GM19395 (cell line): ENCODE data around the gene SUN2.

ENCODE experiments used
- ATAC-seq: cut with Tn5 transposase; IDR thresholded peaks from one replicate; pipeline ENCODE4 v1.9.1; 2021; ENCODE audit warnings: mild to moderate bottlenecking, moderate library complexity; ENCODE audit not compliant: unreplicated experiment

The SUN2 gene

GRCh38 chr22:38777087-38777671, 21.4 kb upstream of the SUN2 start:
- ATAC-seq: no peak

- ATAC-seq: no peak
These were observed 20.3 kb upstream of the SUN2 start for GRCh38 chr22:38776086-38776485.

GRCh38 chr22:38775656-38776055, 19.9 kb upstream of the SUN2 start:
- no peak for ATAC-seq

DNA sequence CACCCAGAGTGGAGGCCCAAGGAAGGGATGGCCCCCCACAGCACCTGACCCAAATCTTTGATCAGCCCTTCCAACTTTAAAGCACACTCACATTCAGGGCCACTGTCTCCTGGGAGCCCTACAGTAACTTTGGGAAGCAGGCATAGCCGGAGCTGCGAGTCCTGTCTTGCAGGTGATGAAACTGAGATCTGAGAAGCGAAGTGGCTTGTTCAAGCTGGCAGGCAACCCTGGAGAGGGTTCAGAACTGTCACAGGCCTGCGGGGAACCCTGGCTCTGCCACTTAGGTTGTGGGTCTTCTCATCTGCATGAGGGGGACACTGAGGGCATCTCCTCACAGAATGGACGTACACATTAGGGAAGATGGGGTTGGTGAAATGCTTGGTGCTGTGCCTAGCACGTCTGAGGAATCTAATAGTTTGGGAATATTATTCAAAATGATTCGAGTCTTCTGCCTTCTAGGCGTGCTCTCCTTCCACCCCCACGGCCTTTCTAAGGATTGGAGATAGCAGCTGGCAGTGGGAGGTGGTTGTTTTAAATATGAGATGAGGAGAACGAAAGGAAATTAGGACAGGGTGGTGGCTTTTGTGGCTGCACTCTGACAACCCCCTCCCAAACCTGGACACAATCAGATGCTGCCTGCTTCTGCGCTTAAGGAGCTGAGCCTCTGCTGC, 18.8 kb upstream of the SUN2 start:
- no peak for ATAC-seq

GRCh38 chr22:38773363-38773946, 17.7 kb upstream of the SUN2 start:
- ATAC-seq: no peak

GRCh38 chr22:38772623-38772873, 16.8 kb upstream of the SUN2 start:
- no peak for ATAC-seq

GRCh38 chr22:38770257-38770949, 14.6 kb upstream of the SUN2 start:
- no peak for ATAC-seq

DNA sequence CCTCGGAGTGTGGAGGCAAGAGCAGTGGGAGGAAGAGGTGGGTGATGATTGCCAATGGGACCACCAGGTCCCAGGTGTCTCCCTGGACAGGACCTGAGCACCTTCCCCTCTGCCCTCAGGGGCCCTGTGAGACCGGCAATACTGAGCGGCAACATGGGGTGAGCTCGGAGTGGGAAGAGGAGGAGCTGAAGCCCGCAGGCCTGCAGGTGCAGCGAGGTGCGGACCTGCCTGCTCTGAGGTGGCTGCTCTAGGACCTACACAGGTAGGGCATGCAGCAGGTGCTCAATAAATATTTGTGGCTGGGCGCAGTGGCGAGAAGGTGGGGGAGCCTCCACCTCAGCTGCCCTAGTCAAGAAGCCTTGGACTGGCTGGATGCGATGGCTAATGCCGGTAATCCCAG, 12.2 kb upstream of the SUN2 start:
- ATAC-seq: no peak

- ATAC-seq: no peak
These were observed 11.5 kb upstream of the SUN2 start for GRCh38 chr22:38767313-38767712.

GRCh38 chr22:38766076-38766777, 10.4 kb upstream of the SUN2 start:
- no peak for ATAC-seq

- ATAC-seq: no peak
These were observed 6.8 kb upstream of the SUN2 start for GRCh38 chr22:38762551-38762983.

DNA sequence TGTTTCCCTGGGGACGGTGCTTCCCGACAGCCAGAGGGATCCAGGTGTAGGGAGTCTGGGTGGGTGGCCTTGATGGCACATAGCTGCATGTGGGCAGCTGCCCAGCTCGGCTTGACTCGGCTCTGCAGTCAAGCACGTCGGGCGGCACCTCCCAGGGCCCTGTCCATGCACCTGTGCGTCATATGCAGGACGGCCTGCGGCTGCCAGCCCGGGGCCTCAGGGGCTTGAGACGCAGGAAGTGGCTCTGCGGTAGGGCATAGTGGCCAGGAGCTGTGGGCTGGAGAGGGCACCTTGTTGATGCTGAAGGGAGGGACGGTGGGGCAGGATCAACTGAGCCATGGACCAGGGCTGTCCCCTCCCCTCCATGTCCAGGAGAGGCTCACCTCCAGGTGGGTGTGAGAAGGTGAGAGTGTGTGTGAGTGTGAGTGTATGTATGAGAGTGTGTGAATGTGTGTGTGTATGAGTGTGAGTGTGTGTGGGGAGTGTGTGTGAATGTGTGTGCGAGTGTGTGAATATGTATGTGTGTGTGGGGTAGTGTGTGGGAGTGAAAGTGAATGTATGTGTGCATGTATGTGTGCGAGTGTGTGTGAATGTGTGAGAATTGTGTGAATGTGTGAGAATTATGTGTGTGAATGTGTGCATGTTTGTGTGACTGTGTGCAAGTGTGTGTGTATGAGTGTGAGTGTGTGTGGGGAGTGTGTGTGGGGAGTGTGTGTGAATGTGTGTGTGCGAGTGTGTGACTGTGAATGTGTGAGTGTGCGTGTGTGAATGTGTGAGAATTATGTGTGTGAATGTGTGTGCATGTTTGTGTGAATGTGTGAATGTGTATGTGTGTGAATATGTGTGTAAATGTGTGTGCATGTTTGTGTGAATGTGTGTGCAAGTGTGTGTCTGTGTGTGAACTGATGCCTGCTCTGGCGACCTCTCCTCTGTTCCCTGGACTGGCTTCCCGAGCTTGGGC, 5.7 kb upstream of the SUN2 start:
- no peak for ATAC-seq

DNA sequence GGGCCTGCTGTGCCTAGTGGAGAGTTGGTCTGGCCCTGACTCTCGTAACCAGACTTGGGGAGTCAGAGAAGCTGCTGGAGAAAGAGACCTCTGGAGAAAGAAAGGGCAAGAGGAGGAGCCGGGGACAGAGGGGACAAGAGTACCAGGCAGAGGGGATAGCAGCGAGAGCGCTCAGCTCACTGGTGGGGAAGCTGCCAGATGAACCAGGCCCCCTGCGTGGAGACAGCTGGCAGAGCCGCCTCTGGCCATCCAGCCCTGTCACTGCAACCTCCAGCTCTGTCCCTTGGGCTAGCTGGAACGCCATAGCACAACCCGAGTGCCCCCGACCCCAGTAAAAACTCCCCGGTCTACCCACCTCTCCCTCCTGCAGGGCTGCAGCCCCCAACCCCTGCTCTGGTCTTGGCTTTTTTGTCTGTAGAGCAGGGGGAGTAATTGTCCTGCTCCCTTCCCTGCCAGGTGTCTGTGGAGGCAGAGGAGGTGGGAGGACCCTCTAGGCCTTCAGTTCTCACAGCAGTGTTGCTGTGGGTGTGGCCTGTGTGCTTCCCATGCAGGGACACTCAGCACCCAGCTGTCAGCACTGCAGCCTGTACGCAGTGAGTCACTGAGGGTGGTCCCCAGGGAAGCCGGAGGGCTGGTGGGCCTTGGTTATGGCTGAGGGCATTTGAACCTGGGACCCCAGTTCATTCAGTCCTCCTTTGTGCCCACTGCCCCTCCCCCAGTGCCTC, 4.8 kb upstream of the SUN2 start:
- no peak for ATAC-seq

GRCh38 chr22:38759005-38759404, 3.2 kb upstream of the SUN2 start:
- no peak for ATAC-seq

DNA sequence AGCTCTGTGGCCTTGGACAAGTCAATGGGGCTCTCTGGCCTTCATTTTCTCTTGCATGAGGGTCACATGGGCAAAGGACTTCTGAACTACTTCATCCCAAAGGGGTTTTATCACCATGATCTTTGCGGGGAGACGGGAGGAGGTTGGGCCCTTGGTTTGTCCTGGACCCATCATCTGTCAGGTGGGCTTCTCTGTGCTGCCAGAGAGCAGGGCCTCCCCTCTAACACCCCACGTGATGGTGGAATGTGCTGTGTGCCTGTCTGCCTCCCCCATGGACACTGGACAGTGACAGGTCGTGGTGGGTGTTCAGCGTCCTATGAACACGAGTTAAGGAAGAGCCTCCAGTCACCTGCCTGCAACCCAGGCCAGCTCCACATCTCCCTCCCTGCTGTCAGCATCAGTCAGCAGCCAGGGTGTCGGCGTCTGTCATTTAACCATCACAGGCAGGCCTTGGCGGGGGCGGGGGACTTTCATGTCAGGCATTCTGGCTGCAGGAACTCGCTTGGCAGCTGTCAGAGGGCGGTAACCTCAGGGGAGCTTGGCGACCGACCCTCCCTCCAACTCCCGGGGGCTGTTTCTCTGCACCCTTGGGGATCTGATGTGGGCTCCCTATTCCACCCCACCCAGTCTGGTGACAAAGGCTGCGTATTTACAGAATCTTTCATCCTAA, 2.6 kb upstream of the SUN2 start:
- no peak for ATAC-seq

- ATAC-seq: no peak
These were observed 1.6 kb upstream of the SUN2 start for GRCh38 chr22:38757464-38757757.

- no peak for ATAC-seq
These were observed 1.1 kb upstream of the SUN2 start for GRCh38 chr22:38756711-38757463.

GRCh38 chr22:38755155-38755910, 465 bp downstream of the SUN2 start:
- ATAC-seq: peak; percentile 16
